ENCODE measurements around the gene PLPPR1. TPM values are rescaled to one million over a fixed set of nuclear protein-coding genes. Genes with fewer than 3 reads are reported as not detected.

PLPPR1 gene
- total RNA-seq, 1 donor from 2014 or later, result not detected

DNA sequence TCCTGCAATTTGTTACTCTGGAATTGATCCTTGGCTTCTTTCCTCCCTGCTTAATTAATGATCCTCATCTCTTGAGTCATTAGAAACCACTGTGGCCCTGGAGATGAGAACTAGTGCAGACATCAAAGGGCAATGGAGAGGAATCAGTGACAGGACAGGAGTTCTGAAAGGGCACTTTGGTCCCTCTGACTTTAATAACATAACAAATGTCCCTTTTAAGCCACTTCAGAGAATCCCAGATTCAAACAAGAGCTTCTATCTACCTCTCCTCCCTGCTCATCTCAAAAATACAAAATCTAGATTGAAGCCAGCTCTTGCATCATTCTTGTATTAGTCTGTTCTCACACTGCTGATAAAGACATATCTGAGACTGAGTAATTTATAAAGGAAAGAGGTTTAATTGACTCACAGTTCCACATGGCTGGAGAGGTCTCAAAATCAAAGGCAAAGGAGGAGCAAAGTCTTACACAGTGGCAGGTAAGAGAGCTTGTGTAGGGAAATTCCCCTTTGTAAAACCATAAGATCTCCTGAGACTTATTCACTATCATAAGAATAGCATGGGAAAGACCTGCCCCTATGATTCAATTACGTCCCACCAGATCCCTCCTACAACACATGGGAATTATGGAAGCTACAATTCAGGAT lies 139.1 kb downstream of the PLPPR1 start:
- TF ChIP-seq, protein P1, sequence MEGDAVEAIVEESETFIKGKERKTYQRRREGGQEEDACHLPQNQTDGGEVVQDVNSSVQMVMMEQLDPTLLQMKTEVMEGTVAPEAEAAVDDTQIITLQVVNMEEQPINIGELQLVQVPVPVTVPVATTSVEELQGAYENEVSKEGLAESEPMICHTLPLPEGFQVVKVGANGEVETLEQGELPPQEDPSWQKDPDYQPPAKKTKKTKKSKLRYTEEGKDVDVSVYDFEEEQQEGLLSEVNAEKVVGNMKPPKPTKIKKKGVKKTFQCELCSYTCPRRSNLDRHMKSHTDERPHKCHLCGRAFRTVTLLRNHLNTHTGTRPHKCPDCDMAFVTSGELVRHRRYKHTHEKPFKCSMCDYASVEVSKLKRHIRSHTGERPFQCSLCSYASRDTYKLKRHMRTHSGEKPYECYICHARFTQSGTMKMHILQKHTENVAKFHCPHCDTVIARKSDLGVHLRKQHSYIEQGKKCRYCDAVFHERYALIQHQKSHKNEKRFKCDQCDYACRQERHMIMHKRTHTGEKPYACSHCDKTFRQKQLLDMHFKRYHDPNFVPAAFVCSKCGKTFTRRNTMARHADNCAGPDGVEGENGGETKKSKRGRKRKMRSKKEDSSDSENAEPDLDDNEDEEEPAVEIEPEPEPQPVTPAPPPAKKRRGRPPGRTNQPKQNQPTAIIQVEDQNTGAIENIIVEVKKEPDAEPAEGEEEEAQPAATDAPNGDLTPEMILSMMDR (IDR thresholded peaks at IDR 0.05), result no peak
- TF ChIP-seq POLR2AphosphoS5 (IDR thresholded peaks at IDR 0.05; ENCODE audit: insufficient read depth in 1 of 2, low read depth in 1 of 2) (no peak), POLR2A (IDR thresholded peaks at IDR 0.05) (no peak)
- Histone ChIP-seq H3K36me3 (no peaks in the 10 kb centered on the region), H3K4me1 (no peaks in the 10 kb centered on the region), H3K27me3 (no peaks in the 10 kb centered on the region), H3K27ac (no peak overlapping the region), H3K4me3 (no peak overlapping the region), H3K9me3 (no peaks in the 10 kb centered on the region)
- intact Hi-C loops (cut with DNase I), result no loop called here
- DNase-seq (ENCODE audit: extremely low spot score in 2 of 2), result no peak

GRCh38 chr9:101172616-101173015 lies 144.1 kb downstream of the PLPPR1 start:
- Histone ChIP-seq H3K27me3 (no peaks in the 10 kb centered on the region), H3K27ac (no peak overlapping the region), H3K4me3 (no peak overlapping the region), H3K4me1 (no peaks in the 10 kb centered on the region), H3K9me3 (no peaks in the 10 kb centered on the region), H3K36me3 (no peaks in the 10 kb centered on the region)
- DNase-seq (ENCODE audit: extremely low spot score in 2 of 2), result no peak
- TF ChIP-seq, protein P1 (IDR thresholded peaks at IDR 0.05), result no peak
- TF ChIP-seq POLR2A (IDR thresholded peaks at IDR 0.05) (no peak), POLR2AphosphoS5 (IDR thresholded peaks at IDR 0.05; ENCODE audit: insufficient read depth in 1 of 2, low read depth in 1 of 2) (no peak)
- intact Hi-C loops (cut with DNase I), result no loop called here

DNA sequence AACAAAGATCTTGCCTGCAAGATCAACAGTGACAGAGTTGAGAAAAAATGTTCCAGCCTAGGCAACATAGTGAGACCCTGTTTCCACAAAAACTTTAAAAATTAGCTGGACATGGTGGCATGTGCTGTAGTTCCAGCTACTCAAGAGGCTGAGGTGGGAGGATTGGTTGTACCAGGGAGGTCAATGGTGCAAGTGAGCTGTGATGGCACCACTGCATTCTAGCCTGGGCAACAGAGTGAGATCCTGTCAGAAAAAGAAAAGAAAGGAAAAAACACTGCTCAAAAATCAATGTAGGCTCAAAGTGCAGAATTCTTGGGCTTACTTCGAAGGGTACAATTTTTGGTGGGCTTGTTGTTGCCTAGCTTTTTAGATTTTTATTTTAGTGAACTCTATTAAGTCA lies 145.4 kb downstream of the PLPPR1 start:
- Histone ChIP-seq H3K36me3 (no peaks in the 10 kb centered on the region), H3K4me3 (no peak overlapping the region), H3K27me3 (no peaks in the 10 kb centered on the region), H3K27ac (no peak overlapping the region), H3K4me1 (no peaks in the 10 kb centered on the region), H3K9me3 (no peaks in the 10 kb centered on the region)
- no peak for DNase-seq (ENCODE audit: extremely low spot score in 2 of 2)
- intact Hi-C loops (cut with DNase I), result no loop called here
- TF ChIP-seq POLR2AphosphoS5 (IDR thresholded peaks at IDR 0.05; ENCODE audit: insufficient read depth in 1 of 2, low read depth in 1 of 2) (no peak), POLR2A (IDR thresholded peaks at IDR 0.05) (no peak)
- TF ChIP-seq, protein P1 (IDR thresholded peaks at IDR 0.05), result no peak

DNA sequence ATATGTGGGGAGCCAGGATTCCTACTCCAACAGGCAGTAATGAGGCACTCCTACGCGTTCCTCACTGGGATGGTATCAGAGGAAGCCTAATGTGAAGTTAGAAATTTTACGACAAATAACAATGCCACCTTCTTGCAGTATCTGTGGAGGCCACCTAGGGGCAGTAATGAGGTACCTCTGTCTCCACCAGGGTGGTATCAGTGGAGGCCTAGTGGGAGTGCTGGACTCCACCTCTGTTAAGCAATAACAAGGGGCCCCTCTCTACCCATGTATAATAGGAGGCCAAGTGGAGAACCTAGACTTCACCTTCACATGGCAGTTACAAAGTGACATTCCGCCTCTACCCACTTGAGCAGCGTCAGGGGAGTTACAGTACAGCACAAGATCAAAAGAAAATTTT lies 147.9 kb downstream of the PLPPR1 start:
- no peaks in the 10 kb centered on the region for H3K27me3 ChIP-seq
- intact Hi-C loops (cut with DNase I), result no loop called here
- TF ChIP-seq POLR2A (IDR thresholded peaks at IDR 0.05), result no peak
- no peak for TF ChIP-seq POLR2AphosphoS5 (IDR thresholded peaks at IDR 0.05; ENCODE audit: insufficient read depth in 1 of 2, low read depth in 1 of 2)
- TF ChIP-seq, protein P1 (IDR thresholded peaks at IDR 0.05), result no peak
- no peak overlapping the region for H3K27ac ChIP-seq
- no peaks in the 10 kb centered on the region for H3K9me3 ChIP-seq
- no peak overlapping the region for H3K4me3 ChIP-seq
- H3K4me1 ChIP-seq, result no peaks in the 10 kb centered on the region
- H3K36me3 ChIP-seq, result no peaks in the 10 kb centered on the region
- no peak for DNase-seq (ENCODE audit: extremely low spot score in 2 of 2)

- no peak for DNase-seq (ENCODE audit: extremely low spot score in 2 of 2)
- TF ChIP-seq POLR2AphosphoS5 (IDR thresholded peaks at IDR 0.05; ENCODE audit: insufficient read depth in 1 of 2, low read depth in 1 of 2) (no peak), POLR2A (IDR thresholded peaks at IDR 0.05) (no peak)
- TF ChIP-seq, protein P1 (IDR thresholded peaks at IDR 0.05), result no peak
Observed at GRCh38 chr9:101184813-101185278, 156.3 kb downstream of the PLPPR1 start.

More at GRCh38 chr9:101184813-101185278, 156.3 kb downstream of the PLPPR1 start:
- H3K36me3 ChIP-seq, result no peaks in the 10 kb centered on the region
- no peaks in the 10 kb centered on the region for H3K4me1 ChIP-seq
- H3K4me3 ChIP-seq, result no peak overlapping the region
- no peaks in the 10 kb centered on the region for H3K9me3 ChIP-seq
- no peak overlapping the region for H3K27ac ChIP-seq
- intact Hi-C loops (cut with DNase I), result no loop called here
- H3K27me3 ChIP-seq, result no peaks in the 10 kb centered on the region
